HG02852 (cell line): Measurements from ENCODE around the gene EIF4A3.

Source experiments
- ATAC-seq: cut with Tn5 transposase; IDR thresholded peaks from one replicate; pipeline ENCODE4 v1.9.1; 2021; ENCODE audit warnings: mild to moderate bottlenecking, moderate library complexity; ENCODE audit not compliant: unreplicated experiment

The EIF4A3 gene

DNA sequence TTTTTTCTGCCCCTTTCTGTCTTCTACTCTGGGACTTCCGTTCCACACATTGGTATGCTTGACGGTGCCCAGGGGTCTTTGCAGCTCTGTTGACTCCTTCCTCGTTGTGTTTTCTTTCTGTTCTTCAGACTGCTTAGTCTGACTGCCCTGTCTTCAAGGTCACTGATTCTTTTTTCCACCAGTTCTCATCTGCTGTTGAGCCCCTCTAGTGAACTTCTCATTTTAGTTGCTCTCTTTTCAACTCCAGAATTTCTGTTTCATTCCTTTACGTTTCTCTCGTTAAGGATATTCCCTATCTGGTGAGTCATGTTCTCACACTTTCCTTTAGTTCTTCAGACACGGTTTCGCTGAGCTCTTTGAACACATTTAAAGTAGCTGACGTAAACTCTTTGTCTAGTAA is 31.8 kb downstream of the EIF4A3 start:
- ATAC-seq = no peak

DNA sequence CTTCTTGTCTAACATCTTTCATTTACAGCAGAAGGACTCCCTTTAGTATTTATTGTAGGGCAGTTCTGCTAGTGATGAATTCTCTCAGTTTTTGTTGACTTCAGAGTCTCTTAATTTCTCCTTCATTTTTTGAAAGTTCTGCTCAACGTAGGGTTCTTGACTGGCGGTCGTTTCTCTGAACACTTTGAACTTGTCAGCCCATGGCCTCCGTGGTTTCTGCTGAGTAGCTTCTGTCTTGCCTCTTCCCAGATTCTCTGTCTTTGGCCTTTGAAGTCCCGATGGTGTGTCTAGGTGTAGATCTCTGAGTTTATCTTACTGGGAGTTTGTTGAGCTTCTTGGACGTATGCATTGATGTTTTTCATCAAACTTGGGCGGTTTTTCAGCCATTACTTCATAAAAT is 32.2 kb downstream of the EIF4A3 start:
- no peak for ATAC-seq

DNA sequence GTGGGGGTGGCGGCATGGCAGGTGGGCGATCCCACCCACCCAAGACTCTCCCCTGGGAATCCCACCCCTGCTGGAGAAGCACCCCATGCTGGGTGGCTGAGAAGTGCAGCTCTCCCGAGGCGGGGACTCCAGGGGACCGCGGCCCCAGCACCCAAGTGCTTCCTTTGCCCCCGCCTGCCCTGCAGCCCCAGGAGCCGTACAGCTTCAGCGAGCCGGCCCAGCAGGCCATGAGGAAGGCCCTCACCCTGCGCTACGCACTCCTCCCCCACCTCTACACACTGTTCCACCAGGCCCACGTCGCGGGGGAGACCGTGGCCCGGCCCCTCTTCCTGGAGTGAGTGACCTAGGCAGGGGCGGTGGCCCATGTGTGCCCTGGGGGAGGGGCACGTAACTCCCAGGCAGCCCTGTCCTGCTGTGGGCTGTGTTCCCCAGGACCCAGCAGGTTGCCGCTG is 33.9 kb downstream of the EIF4A3 start:
- ATAC-seq = no peak

DNA sequence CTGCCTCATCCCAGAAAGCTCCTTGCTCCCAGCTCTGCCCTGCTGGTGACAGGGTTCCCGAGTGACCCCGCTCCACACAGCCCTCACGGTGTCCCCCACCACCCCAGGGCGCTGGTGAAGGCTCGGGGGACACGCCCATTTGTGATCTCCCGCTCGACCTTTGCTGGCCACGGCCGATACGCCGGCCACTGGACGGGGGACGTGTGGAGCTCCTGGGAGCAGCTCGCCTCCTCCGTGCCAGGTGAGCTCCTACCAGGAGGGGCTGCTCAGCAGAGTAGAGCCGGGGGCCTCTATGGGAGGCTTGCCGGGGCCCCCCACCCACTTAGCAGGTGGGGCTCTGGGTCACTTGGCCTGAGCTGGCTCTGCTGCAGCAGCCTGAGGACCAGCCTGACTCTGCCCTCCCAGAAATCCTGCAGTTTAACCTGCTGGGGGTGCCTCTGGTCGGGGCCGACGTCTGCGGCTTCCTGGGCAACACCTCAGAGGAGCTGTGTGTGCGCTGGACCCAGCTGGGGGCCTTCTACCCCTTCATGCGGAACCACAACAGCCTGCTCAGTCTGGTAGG is 34.4 kb downstream of the EIF4A3 start:
- ATAC-seq = no peak

DNA sequence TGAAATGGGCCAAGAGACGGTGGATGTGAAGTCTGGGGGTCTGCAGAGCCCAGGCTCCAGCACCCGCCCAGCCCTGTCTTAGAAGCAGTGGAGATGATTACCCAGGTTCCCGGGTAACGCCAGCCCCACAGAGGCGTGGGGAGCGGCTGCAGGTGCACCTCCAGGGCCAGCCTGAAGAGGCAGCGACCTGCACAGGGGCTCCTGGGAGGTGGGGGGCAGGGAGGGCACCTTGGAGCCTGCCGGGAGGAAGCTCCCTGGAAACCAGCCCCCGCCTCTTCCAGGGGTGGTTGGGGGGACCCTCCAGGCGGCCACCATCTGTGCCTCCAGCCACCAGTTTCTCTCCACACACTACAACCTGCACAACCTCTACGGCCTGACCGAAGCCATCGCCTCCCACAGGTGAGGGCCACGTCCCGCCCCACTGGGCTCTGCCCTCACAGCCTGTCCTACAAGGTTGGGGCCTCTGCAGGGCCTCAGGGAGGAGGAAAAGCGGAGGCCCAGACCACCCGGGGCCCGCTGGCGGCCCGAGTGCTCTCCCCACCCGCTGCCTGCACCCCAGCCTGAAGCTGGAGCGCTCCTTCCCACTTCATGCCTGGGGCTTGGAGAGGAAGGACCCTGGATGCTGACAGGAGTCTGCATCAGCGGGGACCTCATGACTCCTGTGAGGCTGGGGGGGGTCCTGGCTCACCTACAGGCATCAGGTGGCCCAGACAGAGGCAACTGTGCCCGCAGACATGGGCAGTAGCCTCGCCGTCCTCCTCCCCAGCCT is 35.0 kb downstream of the EIF4A3 start:
- no peak for ATAC-seq

DNA sequence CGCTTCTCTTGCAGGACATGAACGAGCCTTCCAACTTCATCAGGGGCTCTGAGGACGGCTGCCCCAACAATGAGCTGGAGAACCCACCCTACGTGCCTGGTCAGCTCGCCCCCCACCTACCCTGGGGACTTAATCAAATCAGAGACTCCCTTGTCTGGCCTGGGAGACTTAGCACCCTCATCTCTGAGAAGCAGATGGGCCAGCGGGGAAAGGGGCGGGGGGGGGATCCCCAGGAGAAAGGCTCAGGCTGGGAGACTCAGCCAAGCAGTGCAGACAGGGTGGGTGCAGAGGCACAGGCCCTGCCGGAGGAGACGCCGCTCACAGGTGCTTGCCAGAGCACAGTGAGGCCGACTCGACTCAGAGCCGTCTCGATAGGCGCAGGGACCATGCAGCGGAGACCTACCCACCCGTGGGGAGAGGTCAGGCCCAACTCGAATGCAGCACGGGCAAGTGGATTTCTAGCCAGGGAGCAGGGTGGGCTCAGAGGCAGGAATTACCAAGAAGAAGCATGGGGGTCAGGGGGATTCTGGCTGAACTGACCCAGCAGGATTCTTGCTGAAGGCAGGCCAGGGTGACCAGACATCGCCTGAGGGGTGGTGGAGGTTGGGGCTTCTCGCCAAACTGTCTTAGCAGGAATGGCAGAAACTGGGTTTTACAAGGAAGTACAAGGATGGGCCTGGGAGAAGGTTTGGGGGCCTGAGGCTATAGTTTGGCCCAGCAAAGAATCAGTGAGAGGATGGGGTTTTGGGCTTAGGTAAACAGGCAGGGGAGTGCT is 35.8 kb downstream of the EIF4A3 start:
- no peak for ATAC-seq

DNA sequence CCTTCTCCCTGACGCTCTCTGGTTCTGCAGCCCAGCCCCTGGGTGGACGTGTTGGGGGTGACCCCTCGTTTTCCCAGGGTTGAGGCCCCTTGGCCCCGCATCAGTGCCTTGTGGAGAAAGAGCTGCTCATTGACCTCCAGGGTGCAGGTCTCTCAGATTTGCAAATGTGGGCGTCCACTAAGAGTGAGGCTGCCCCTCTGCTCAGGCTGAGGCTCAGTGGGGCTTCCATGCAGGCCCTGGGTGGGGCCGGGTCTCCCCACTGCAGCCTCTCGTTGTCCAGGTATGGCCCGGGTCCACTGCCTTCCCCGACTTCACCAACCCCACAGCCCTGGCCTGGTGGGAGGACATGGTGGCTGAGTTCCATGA is 36.5 kb downstream of the EIF4A3 start:
- ATAC-seq = no peak

DNA sequence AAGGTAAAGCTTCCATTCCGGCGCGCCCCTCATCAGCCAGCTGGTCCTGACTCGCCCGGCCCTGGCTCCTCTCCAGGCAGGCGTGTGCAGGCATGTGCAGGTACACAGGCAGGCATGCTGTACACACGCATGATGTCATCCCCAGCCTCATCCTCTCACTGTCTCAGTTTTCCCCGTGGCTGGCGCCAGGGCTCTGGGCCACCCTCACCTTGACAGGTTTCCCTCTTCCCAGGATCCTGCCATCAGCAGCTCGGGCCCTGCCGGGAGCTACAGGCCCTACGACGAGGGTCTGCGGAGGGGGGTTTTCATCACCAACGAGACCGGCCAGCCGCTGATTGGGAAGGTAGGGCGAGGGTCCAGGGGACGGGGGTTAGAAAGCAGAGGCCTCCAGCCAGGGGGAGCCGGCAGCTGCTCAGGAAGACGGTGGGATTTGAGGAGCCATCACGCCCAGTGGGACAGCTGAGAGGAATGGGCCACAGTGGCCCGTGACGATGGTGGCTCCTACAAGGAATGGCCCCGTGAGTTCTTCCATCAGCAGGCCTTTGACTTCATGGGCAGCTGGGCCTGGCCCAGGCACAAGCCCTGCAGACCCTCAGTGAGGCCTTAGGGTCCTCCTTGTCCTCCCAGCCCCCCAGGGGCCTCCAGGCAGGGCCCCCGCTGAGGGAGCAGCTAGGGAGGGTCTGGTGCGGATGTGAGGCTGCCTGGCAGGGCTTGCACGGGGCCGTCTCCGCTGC is 37.0 kb downstream of the EIF4A3 start:
- ATAC-seq = no peak

DNA sequence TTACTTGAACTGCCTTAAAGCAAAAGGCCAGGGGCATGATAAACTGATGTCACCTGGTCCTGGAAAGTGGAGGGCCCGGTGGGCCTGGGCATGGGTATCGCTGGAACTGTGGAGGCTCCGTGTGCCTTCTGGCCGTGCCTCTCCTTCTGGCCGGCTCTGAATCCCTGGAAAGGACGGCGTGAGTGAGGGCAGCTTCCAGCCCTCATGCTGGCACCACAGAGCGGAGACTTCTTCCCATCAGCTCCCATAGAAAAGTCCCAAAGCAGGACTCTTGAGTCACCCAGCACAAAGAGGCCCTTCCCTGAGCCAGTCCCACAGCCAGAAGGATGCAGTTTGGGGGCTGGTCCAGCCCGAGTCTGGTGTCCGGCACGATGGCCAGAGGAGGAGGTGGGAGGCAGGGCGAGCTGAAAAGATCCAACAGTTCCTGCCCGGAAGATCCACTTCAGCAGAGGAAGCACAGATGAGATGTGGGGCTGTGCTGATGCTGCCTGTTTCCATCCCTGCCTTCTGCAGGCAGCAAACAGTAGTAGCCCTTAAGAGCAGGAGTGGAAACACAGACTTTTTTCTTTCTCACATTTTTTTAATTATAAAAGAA is 37.8 kb downstream of the EIF4A3 start:
- ATAC-seq = no peak

DNA sequence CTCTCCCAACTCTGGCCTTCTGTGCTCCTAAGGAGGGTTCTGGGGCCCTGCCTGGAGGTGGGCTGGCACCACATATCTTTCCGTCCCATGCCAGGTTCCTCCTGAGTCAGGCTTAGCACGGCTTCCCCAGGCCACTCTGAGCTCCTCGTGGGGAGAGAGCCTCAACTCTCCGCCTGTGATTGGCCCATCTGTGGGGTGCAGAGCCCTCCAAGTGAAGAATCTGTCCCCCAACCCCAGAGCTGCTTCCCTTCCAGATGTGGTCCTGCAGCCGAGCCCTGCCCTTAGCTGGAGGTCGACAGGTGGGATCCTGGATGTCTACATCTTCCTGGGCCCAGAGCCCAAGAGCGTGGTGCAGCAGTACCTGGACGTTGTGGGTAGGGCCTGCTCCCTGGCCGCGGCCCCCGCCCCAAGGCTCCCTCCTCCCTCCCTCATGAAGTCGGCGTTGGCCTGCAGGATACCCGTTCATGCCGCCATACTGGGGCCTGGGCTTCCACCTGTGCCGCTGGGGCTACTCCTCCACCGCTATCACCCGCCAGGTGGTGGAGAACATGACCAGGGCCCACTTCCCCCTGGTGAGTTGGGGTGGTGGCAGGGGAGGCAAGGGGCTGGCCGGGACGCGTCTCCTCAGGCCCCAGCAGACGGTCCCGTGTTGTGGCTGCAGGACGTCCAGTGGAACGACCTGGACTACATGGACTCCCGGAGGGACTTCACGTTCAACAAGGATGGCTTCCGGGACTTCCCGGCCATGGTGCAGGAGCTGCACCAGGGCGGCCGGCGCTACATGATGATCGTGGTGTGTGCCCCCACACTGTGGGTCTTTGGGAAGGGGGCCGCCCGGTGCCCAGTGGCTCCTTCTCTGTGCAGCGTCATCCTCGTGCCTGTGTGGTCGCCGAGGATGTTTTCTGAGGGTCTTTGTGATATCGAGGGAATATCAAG is 38.6 kb downstream of the EIF4A3 start:
- no peak for ATAC-seq

DNA sequence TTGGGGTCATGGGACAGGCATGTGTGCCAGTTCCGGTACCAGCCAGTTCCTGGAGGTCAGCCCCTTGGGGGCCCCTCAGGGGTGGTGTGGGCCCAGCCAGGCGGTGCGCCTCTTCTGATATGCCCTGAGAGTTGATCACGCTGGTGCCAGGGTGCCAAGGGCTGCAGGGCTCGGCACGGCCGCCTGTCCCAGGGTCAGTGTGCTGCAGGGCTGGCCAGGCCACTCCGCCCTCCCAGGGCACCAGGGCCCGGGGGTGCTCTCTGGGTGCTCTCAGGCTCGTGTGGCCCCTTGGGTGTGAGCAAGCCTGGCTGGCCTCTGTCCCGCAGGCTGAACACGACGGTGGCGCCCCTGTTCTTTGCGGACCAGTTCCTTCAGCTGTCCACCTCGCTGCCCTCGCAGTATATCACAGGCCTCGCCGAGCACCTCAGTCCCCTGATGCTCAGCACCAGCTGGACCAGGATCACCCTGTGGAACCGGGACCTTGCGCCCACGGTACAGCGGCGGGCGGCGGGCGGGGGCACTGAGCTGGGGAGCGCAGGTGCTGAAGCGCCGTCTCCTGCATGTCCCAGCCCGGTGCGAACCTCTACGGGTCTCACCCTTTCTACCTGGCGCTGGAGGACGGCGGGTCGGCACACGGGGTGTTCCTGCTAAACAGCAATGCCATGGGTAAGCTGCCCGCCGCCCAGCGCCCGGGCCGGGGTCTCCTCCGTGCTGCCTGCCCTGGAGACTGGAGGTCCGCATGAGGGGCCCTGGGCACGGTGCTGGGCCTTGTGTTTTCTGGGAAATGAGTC is 39.5 kb downstream of the EIF4A3 start:
- no peak for ATAC-seq

DNA sequence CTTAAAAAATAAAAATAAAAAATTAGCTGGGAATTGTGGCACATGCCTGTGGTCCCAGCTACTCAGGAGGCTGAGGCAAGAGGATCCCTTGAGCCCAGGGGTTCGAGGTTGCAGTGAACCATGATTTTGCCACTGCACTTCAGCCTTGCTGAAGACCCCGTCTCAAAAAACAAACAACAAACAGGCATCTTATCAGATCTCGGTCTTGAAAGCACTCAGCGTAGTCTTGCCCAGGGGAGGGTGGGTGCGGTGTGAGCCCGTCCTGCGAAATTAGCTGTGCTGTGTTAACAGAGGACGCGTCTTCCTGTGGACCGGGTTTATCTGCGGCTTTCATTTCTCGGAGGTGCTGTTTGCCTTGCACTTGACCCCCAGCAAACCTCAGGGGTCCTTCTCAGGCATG is 40.2 kb downstream of the EIF4A3 start:
- ATAC-seq = no peak

DNA sequence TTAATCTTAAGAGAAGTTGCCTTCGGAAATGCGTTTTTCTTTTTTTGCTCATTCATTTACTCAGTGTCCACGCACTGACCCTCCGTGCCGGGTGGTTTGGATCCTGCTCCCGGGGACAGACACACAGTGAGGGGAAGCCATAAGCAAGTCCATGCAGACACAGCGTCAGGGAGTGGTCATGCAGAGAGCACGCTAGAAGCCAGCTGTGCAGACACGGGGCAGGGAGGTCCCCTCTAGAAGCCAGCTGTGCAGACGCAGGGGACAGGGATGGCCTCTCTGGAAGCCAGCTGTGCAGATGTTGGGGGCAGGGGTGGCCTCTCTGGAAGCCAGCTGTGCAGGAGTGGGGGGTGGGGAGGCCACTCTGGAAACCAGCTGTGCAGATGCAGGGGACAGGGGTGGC is 40.8 kb downstream of the EIF4A3 start:
- ATAC-seq = no peak

DNA sequence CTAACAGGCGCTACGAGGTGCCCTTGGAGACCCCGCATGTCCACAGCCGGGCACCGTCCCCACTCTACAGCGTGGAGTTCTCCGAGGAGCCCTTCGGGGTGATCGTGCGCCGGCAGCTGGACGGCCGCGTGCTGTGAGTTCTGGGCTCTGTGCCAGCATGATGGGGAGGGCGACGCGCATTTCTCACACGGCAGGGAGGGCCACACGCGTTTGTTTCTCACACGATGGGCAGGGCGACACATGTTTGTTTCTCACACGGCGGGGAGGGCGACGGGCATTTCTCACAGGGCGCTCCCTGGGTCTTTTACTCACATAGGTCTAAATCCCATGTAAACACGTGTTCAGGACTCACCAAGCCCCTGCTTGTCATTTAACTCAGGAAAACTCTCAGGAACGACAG is 41.2 kb downstream of the EIF4A3 start:
- no peak for ATAC-seq

DNA sequence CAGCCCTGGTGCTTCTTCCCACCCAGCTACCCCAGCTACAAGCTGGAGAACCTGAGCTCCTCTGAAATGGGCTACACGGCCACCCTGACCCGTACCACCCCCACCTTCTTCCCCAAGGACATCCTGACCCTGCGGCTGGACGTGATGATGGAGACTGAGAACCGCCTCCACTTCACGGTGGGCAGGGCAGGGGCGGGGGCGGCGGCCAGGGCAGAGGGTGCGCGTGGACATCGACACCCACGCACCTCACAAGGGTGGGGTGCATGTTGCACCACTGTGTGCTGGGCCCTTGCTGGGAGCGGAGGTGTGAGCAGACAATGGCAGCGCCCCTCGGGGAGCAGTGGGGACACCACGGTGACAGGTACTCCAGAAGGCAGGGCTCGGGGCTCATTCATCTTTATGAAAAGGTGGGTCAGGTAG is 42.0 kb downstream of the EIF4A3 start:
- ATAC-seq = no peak

DNA sequence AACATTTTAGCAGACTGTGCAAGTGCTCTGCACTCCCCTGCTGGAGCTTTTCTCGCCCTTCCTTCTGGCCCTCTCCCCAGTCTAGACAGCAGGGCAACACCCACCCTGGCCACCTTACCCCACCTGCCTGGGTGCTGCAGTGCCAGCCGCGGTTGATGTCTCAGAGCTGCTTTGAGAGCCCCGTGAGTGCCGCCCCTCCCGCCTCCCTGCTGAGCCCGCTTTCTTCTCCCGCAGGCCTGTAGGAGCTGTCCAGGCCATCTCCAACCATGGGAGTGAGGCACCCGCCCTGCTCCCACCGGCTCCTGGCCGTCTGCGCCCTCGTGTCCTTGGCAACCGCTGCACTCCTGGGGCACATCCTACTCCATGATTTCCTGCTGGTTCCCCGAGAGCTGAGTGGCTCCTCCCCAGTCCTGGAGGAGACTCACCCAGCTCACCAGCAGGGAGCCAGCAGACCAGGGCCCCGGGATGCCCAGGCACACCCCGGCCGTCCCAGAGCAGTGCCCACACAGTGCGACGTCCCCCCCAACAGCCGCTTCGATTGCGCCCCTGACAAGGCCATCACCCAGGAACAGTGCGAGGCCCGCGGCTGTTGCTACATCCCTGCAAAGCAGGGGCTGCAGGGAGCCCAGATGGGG is 42.5 kb downstream of the EIF4A3 start:
- ATAC-seq = no peak

DNA sequence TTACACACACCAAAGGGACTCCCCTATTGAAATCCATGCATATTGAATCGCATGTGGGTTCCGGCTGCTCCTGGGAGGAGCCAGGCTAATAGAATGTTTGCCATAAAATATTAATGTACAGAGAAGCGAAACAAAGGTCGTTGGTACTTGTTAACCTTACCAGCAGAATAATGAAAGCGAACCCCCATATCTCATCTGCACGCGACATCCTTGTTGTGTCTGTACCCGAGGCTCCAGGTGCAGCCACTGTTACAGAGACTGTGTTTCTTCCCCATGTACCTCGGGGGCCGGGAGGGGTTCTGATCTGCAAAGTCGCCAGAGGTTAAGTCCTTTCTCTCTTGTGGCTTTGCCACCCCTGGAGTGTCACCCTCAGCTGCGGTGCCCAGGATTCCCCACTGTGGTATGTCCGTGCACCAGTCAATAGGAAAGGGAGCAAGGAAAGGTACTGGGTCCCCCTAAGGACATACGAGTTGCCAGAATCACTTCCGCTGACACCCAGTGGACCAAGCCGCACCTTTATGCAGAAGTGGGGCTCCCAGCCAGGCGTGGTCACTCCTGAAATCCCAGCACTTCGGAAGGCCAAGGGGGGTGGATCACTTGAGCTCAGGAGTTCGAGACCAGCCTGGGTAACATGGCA is 43.4 kb downstream of the EIF4A3 start:
- no peak for ATAC-seq
